Measurements from ENCODE around the gene NR2F1.

Gene NR2F1

GRCh38 chr5:93583768-93584595 lies 960 bp downstream of the NR2F1 start:
- no peak for TF ChIP-seq GATA3 (IDR thresholded peaks at IDR 0.05; ENCODE audit: low read depth, low read length)
- TF ChIP-seq GATA2 (IDR thresholded peaks at IDR 0.05; ENCODE audit: low read depth, low read length) = no peak

GRCh38 chr5:93584596-93585040 lies 1.6 kb downstream of the NR2F1 start:
- TF ChIP-seq GATA3 (IDR thresholded peaks at IDR 0.05; ENCODE audit: low read depth, low read length) (no peak), GATA2 (IDR thresholded peaks at IDR 0.05; ENCODE audit: low read depth, low read length) (no peak)

GRCh38 chr5:93585041-93585766 lies 2.2 kb downstream of the NR2F1 start:
- TF ChIP-seq GATA3 (IDR thresholded peaks at IDR 0.05; ENCODE audit: low read depth, low read length) (no peak), GATA2 (IDR thresholded peaks at IDR 0.05; ENCODE audit: low read depth, low read length) (no peak)

- TF ChIP-seq GATA2 (IDR thresholded peaks at IDR 0.05; ENCODE audit: low read depth, low read length) (no peak), GATA3 (IDR thresholded peaks at IDR 0.05; ENCODE audit: low read depth, low read length) (no peak)
Measured at GRCh38 chr5:93585767-93586385, 2.9 kb downstream of the NR2F1 start.

GRCh38 chr5:93586736-93587596 lies 3.9 kb downstream of the NR2F1 start:
- TF ChIP-seq GATA3 (IDR thresholded peaks at IDR 0.05; ENCODE audit: low read depth, low read length) = no peak
- TF ChIP-seq GATA2 (IDR thresholded peaks at IDR 0.05; ENCODE audit: low read depth, low read length) = no peak

GRCh38 chr5:93587597-93588351 lies 4.8 kb downstream of the NR2F1 start:
- no peak for TF ChIP-seq GATA2 (IDR thresholded peaks at IDR 0.05; ENCODE audit: low read depth, low read length)
- no peak for TF ChIP-seq GATA3 (IDR thresholded peaks at IDR 0.05; ENCODE audit: low read depth, low read length)

GRCh38 chr5:93588352-93589151 lies 5.5 kb downstream of the NR2F1 start:
- TF ChIP-seq GATA3 (IDR thresholded peaks at IDR 0.05; ENCODE audit: low read depth, low read length) (no peak), GATA2 (IDR thresholded peaks at IDR 0.05; ENCODE audit: low read depth, low read length) (no peak)

- TF ChIP-seq GATA2 (IDR thresholded peaks at IDR 0.05; ENCODE audit: low read depth, low read length) (no peak), GATA3 (IDR thresholded peaks at IDR 0.05; ENCODE audit: low read depth, low read length) (no peak)
Measured at GRCh38 chr5:93589152-93589828, 6.3 kb downstream of the NR2F1 start.

GRCh38 chr5:93589829-93590215 lies 6.8 kb downstream of the NR2F1 start:
- TF ChIP-seq GATA3 (IDR thresholded peaks at IDR 0.05; ENCODE audit: low read depth, low read length) = no peak
- no peak for TF ChIP-seq GATA2 (IDR thresholded peaks at IDR 0.05; ENCODE audit: low read depth, low read length)

GRCh38 chr5:93590493-93590892 lies 7.5 kb downstream of the NR2F1 start:
- no peak for TF ChIP-seq GATA3 (IDR thresholded peaks at IDR 0.05; ENCODE audit: low read depth, low read length)

GRCh38 chr5:93591323-93591945 lies 8.4 kb downstream of the NR2F1 start:
- no peak for TF ChIP-seq GATA3 (IDR thresholded peaks at IDR 0.05; ENCODE audit: low read depth, low read length)
- TF ChIP-seq GATA2 (IDR thresholded peaks at IDR 0.05; ENCODE audit: low read depth, low read length) = no peak

Data from SH-SY5Y (cell line).